Neural cell (in vitro differentiated cells): ENCODE measurements around the gene SREBF1.

Experiments used
- CTCF ChIP-seq: fragments of 450-650 bp; IDR thresholded peaks from 2 replicates; pipeline ENCODE4 v1.5.1; 2014; ENCODE audit warnings: antibody characterized with exemption, mild to moderate bottlenecking, moderate library complexity; ENCODE audit not compliant: poor library complexity, severe bottlenecking
- EP300 ChIP-seq: fragments of 450-650 bp; conservative IDR thresholded peaks from 2 replicates; pipeline ENCODE4 v1.6.1; 2014; ENCODE audit warnings: antibody characterized with exemption, mild to moderate bottlenecking, moderate library complexity; ENCODE audit not compliant: poor library complexity, severe bottlenecking
- EZH2 ChIP-seq: fragments of 200-600, 300-800 bp; shearing (Covaris generic), sonication (generic); IDR thresholded peaks from 2 replicates; pipeline ENCODE4 v1.6.1; 2014; ENCODE audit warnings: antibody characterized with exemption, low read length, borderline replicate concordance, mild to moderate bottlenecking; ENCODE audit not compliant: insufficient read depth, poor library complexity, severe bottlenecking
- POLR2AphosphoS5 ChIP-seq: IDR thresholded peaks from 2 replicates; pipeline ENCODE4 v1.6.1; 2012
- RAD21 ChIP-seq: fragments of 450-650 bp; conservative IDR thresholded peaks from 2 replicates; pipeline ENCODE4 v1.6.1; 2014; ENCODE audit warnings: antibody characterized with exemption, mild to moderate bottlenecking, moderate library complexity
- REST ChIP-seq: IDR thresholded peaks from 2 replicates; pipeline ENCODE4 v1.6.1; 2012; ENCODE audit warnings: borderline replicate concordance
- TAF1 ChIP-seq: IDR thresholded peaks from 2 replicates; pipeline ENCODE4 v1.6.1; 2012; ENCODE audit warnings: low read depth

GRCh38 chr17:17793378-17794214 lies 43.2 kb downstream of the SREBF1 start:
- TF ChIP-seq CTCF = no peak
- TF ChIP-seq REST = no peak
- TF ChIP-seq EZH2 = no peak
- no peak for TF ChIP-seq TAF1
- TF ChIP-seq EP300 = no peak
- TF ChIP-seq RAD21 = no peak
- TF ChIP-seq POLR2AphosphoS5 = no peak
